T-cell (primary cell): ENCODE results near the gene TRPC4AP. TPM values are rescaled to one million over a fixed set of nuclear protein-coding genes. Genes with fewer than 3 reads are reported as not detected.

ENCODE experiments used
- ATAC-seq, 4 experiments: fragments of 200-7000 bp in 3 of 4; fragments of 150-1000 bp in 1 of 4; cut with Tn5 transposase; replicated peaks in 1 of 4; 1 replicate in 3 of 4; 2 replicates in 1 of 4; pipeline ENCODE4 v1.10.0; 2021; ENCODE audit warnings: moderate library complexity in 3 of 4, mild to moderate bottlenecking in 2 of 4, moderate number of reproducible peaks in 1 of 4
- CTCF ChIA-PET, 2 donors: fragments of 300-600 bp; sonication (Branson Sonifier 250); formaldehyde crosslinking; loops; one replicate each; lab custom pipeline; 2022; ENCODE audit warnings: antibody characterized with exemption in 2 of 2; lab: Charles Lee
- POLR2A ChIA-PET, 2 donors: fragments of 300-600 bp; sonication (Branson Sonifier 250); formaldehyde crosslinking; loops; one replicate each; lab custom pipeline; 2022; ENCODE audit warnings: antibody characterized with exemption in 2 of 2; lab: Charles Lee
- DNase-seq, 35 experiments: peaks; one replicate each; pipeline versions ENCODE4 v3.0.0 to v3.0.0-alpha.2; 2013 to 2023
- H3K27ac ChIP-seq: one replicate; pipeline ENCODE4 v1.5.1; 2013; ENCODE audit warnings: low read length
- H3K27me3 ChIP-seq, 2 experiments: replicated peaks in 1 of 2; 1 replicate in 1 of 2; 2 replicates in 1 of 2; pipeline versions ENCODE4 v1.6.1 to v1.7.0; 2013; ENCODE audit warnings: low read length in 1 of 2, mixed read lengths in 1 of 2; ENCODE audit not compliant: control insufficient read depth in 2 of 2, insufficient read depth in 2 of 2; ENCODE audit errors: extremely low read depth in 1 of 2
- H3K36me3 ChIP-seq, 2 donors: 1 replicate in 1 of 2; 2 replicates in 1 of 2; pipeline versions ENCODE4 v1.6.1 to v1.7.0; 2013; ENCODE audit warnings: low read length in 1 of 2; ENCODE audit not compliant: control insufficient read depth in 2 of 2, insufficient read depth in 1 of 2; ENCODE audit errors: extremely low read depth in 1 of 2
- H3K4me1 ChIP-seq, 2 experiments: 1 replicate in 1 of 2; 2 replicates in 1 of 2; pipeline versions ENCODE4 v1.6.1 to v1.7.0; 2013; ENCODE audit warnings: low read length in 2 of 2, mixed read lengths in 1 of 2; ENCODE audit not compliant: insufficient read depth in 2 of 2, control insufficient read depth in 1 of 2; ENCODE audit errors: extremely low read depth in 1 of 2
- H3K4me3 ChIP-seq, 2 donors: 1 replicate in 1 of 2; 2 replicates in 1 of 2; pipeline versions ENCODE4 v1.5.1 to v1.7.0; 2013; ENCODE audit warnings: mild to moderate bottlenecking in 2 of 2, low read length in 1 of 2, moderate library complexity in 1 of 2; ENCODE audit not compliant: control insufficient read depth in 1 of 2; ENCODE audit errors: extremely low read depth in 1 of 2
- H3K9me3 ChIP-seq: 2 replicates; pipeline ENCODE4 v1.7.0; 2013
- H3K27ac Mint-ChIP-seq, 2 donors: one replicate each; pipeline ENCODE4 v1.8.0; 2020 to 2021; ENCODE audit warnings: mild to moderate bottlenecking in 2 of 2, mixed read lengths in 2 of 2
- H3K27me3 Mint-ChIP-seq, 2 donors: one replicate each; pipeline ENCODE4 v1.8.0; 2021 to 2022; ENCODE audit warnings: mixed read lengths in 2 of 2
- H3K36me3 Mint-ChIP-seq: one replicate; pipeline ENCODE4 v1.8.0; 2021; ENCODE audit warnings: mixed read lengths
- H3K4me1 Mint-ChIP-seq, 3 donors: one replicate each; pipeline ENCODE4 v1.8.0; 2020 to 2022; ENCODE audit warnings: mixed read lengths in 3 of 3, mild to moderate bottlenecking in 1 of 3
- H3K4me3 Mint-ChIP-seq, 3 donors: one replicate each; pipeline ENCODE4 v1.8.0; 2020 to 2022; ENCODE audit warnings: mild to moderate bottlenecking in 3 of 3, mixed read lengths in 3 of 3, moderate library complexity in 3 of 3
- H3K9me3 Mint-ChIP-seq, 3 donors: one replicate each; pipeline ENCODE4 v1.8.0; 2020 to 2022; ENCODE audit warnings: mixed read lengths in 3 of 3
- WGBS: methylation state at CpG from one replicate; pipeline ENCODE4 v1.1.5; 2013; ENCODE audit warnings: missing lambda C conversion rate; ENCODE audit not compliant: insufficient coverage; 5-methylcytosine and 5-hydroxymethylcytosine counted together
- total RNA-seq, 35 experiments: library from RNA in 6 of 35; stranded (reverse) in 6 of 35; fragments of 120-200 nt in 1 of 35; gene quantifications; one replicate each; pipeline versions ENCODE4 v1.2.1 to v1.2.4 and lab custom pipeline; 2013 to 2026

The TRPC4AP gene
- total RNA-seq, 5 donors from 2014 or later (not counting 1 experiment from before 2014, with no cell fraction given): 56.3 to 65.5 (median 63.5) TPM

DNA sequence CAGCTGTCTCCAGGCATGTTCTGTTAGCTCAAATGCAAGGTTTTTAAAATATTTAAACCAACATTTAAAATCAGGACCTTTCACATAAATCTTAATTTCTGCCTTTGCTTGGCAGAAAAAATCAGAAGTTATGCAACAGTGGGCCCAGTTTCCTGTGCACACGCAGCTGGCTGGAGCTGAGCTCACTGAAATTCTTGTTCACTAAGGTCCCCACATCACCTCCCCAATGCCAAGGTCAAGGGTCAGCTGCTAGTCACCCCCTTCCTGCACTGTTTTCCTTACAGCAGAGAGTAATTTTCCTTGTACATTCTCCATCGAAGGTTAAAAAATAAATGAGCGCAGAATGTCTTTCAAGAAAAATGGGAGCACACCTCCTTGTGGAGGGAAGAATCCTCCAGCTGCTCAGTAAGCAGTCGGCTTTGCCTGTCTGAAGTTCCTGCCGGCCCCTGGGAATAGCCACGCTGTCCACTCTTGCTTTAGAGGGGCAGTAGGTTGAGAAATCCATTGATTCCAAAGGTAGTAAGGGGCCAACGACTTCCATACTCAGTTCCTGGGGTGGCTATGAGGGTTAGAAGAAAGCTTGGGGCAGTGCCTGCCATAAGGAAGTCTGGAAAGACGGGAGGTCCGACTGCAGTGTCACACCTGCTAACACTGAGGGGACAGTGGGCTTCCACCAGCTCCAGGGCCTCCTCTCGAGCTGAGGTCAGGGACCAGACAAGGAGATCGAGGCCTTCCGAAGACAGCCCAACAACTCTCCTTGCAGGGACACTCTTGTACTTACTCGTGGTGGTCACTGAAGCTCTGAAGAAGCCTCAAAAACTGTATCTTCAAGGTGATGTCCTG, 80.2 kb downstream of the TRPC4AP start:
- H3K36me3 Mint-ChIP-seq: peaks cover 44% of the 10 kb centered on the region
- ChIA-PET POLR2A (no interaction called here), CTCF (no interaction called here)
- ATAC-seq (no peak), DNase-seq (peak in 1 of 35 experiments; percentile 4)
- no peak overlapping the region for H3K4me3 ChIP-seq
- no peaks in the 10 kb centered on the region for H3K27me3 Mint-ChIP-seq
- 95% methylated on average over 10 of the region's 13 CpGs for WGBS
- peaks cover 19 to 93% of the 10 kb centered on the region in 2 donors for H3K36me3 ChIP-seq
- H3K27ac ChIP-seq: no peak overlapping the region
- H3K4me1 Mint-ChIP-seq: peaks cover 0 to 3% (median 0%) of the 10 kb centered on the region in 3 donors
- no peaks in the 10 kb centered on the region for H3K27me3 ChIP-seq
- H3K4me3 Mint-ChIP-seq: no peak overlapping the region
- H3K27ac Mint-ChIP-seq: no peak overlapping the region
- no peaks in the 10 kb centered on the region for H3K9me3 ChIP-seq
- no peaks in the 10 kb centered on the region for H3K9me3 Mint-ChIP-seq
- H3K4me1 ChIP-seq: no peaks in the 10 kb centered on the region

DNA sequence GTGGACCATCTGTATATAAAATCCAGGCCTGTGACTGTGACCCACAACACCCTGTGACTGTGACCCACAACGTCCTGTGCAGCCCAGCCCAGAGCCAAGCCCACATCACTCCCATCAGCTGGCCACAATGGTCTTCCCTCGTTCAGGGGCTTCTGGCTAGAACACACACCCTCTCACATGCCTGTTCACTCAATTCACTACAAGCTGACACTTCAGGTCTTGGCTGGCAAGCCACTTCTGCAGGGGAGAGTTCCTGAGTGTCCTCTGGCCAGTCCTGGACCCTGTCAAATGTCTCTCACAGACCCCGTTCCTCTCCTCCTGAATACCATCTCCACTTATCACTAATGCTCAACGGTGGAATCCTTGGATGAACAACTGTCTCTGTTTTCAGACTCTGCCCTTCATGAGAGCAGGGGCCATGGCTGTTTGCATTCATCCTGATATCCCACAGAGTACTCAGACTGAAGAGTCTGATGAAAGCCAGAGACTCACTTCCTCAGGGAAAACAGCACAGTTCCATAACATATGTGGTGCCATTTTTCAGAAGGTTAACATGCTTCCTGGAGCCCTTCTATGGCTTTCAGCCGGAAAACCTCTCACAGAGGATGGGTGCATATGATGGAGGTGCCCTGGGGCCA, 80.9 kb downstream of the TRPC4AP start:
- H3K27ac Mint-ChIP-seq: no peak overlapping the region
- Histone ChIP-seq H3K27me3 (no peaks in the 10 kb centered on the region), H3K36me3 (peaks cover 23 to 93% of the 10 kb centered on the region in 2 donors), H3K4me3 (no peak overlapping the region), H3K4me1 (no peaks in the 10 kb centered on the region), H3K27ac (no peak overlapping the region), H3K9me3 (no peaks in the 10 kb centered on the region)
- DNase-seq (peak in 1 of 35 experiments; percentile 4), ATAC-seq (no peak)
- ChIA-PET POLR2A (no interaction called here), CTCF (no interaction called here)
- no peak overlapping the region for H3K4me3 Mint-ChIP-seq
- peaks cover 0 to 3% (median 0%) of the 10 kb centered on the region in 3 donors for H3K4me1 Mint-ChIP-seq
- no peaks in the 10 kb centered on the region for H3K27me3 Mint-ChIP-seq
- WGBS: 83% methylated on average over 2 of the region's 5 CpGs
- H3K36me3 Mint-ChIP-seq: peaks cover 47% of the 10 kb centered on the region
- no peaks in the 10 kb centered on the region for H3K9me3 Mint-ChIP-seq

DNA sequence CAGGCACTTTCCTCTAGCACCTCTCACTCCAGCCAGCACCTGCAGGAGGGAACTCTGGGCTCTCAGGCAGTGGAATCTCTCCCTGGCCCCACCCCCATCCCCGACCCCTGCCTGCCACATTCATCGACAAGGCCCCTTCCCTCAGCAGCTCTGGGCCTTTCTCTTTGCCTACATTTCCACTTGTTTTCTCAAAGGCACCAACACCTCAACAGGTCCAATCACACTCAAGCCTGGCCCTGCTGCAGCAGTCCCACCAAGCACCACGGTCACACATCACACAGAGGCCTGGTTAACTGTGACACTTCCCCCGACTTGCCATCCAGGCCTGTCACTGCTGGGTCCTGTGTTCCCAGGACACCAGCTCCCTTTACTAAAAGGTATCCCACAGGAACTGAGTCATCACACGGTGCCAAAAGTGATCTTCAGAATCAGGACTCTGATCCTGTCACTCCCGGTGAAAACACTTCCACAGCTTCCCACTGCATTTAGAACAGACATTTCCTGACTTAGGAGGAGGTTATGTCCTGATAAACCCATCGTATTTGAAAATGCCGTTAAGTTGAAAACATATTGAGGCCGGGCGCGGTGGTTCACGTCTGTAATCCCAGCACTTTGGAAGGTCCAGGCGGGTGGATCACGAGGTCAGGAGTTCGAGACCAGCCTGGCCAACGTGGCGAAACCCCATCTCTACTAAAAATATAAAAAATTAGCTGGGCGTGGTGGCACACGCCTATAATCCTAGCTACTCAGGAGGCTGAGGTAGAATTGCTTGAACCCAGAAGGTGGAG, 82.0 kb downstream of the TRPC4AP start:
- WGBS: 99% methylated on average over 13 of the region's 19 CpGs
- H3K36me3 ChIP-seq: peaks cover 25 to 93% of the 10 kb centered on the region in 2 donors
- Mint-ChIP-seq H3K9me3 (no peaks in the 10 kb centered on the region), H3K36me3 (peaks cover 45% of the 10 kb centered on the region), H3K4me3 (no peak overlapping the region), H3K4me1 (peaks cover 0 to 3% (median 0%) of the 10 kb centered on the region in 3 donors), H3K27ac (no peak overlapping the region), H3K27me3 (no peaks in the 10 kb centered on the region)
- H3K4me1 ChIP-seq: no peaks in the 10 kb centered on the region
- no peak overlapping the region for H3K27ac ChIP-seq
- H3K27me3 ChIP-seq: no peaks in the 10 kb centered on the region
- ChIA-PET POLR2A (no interaction called here), CTCF (no interaction called here)
- no peak for DNase-seq
- H3K4me3 ChIP-seq: no peak overlapping the region
- no peak for ATAC-seq
- no peaks in the 10 kb centered on the region for H3K9me3 ChIP-seq

DNA sequence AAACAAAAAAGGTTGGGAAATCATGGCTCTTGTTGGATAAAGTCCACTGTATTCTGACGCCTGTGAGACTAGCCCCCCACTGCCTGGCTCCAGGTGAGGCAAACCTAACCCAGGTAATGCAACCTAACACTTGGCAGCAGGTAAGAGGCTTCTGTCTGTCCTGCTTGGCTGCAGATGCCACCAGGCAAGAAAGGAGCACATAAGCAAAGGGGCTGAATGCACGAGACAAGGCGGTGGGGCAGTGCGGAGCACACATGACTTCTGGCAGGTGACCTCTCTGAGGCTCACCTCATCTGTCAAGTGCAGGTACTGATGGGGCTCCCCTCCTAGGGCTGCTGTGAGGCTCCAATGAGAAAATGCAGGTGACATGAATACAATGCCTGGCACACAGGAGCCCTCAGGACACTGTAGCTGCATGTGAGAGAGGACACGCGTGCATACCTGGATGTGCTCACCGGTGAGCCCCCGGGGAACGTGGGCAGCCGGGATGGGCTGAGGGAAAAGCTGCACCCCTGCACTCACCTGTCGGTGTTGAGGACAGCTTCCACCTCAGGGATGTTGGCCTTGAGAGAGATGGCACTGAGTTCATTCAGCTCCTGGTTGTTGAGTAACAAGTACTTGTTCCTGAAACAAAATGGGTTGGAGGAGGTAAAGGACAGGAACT, 82.8 kb downstream of the TRPC4AP start:
- peaks cover 42% of the 10 kb centered on the region for H3K36me3 Mint-ChIP-seq
- Histone ChIP-seq H3K27ac (no peak overlapping the region), H3K9me3 (no peaks in the 10 kb centered on the region), H3K36me3 (peaks cover 24 to 93% of the 10 kb centered on the region in 2 donors), H3K27me3 (no peaks in the 10 kb centered on the region), H3K4me3 (no peak overlapping the region), H3K4me1 (no peaks in the 10 kb centered on the region)
- ATAC-seq (no peak), DNase-seq (no peak)
- H3K4me1 Mint-ChIP-seq: peaks cover 0 to 3% (median 0%) of the 10 kb centered on the region in 3 donors
- POLR2A ChIA-PET: no interaction called here
- no peak overlapping the region for H3K27ac Mint-ChIP-seq
- CTCF ChIA-PET: no interaction called here
- H3K27me3 Mint-ChIP-seq: no peaks in the 10 kb centered on the region
- WGBS: 98% methylated on average over 11 of the region's 11 CpGs
- H3K9me3 Mint-ChIP-seq: no peaks in the 10 kb centered on the region
- no peak overlapping the region for H3K4me3 Mint-ChIP-seq

DNA sequence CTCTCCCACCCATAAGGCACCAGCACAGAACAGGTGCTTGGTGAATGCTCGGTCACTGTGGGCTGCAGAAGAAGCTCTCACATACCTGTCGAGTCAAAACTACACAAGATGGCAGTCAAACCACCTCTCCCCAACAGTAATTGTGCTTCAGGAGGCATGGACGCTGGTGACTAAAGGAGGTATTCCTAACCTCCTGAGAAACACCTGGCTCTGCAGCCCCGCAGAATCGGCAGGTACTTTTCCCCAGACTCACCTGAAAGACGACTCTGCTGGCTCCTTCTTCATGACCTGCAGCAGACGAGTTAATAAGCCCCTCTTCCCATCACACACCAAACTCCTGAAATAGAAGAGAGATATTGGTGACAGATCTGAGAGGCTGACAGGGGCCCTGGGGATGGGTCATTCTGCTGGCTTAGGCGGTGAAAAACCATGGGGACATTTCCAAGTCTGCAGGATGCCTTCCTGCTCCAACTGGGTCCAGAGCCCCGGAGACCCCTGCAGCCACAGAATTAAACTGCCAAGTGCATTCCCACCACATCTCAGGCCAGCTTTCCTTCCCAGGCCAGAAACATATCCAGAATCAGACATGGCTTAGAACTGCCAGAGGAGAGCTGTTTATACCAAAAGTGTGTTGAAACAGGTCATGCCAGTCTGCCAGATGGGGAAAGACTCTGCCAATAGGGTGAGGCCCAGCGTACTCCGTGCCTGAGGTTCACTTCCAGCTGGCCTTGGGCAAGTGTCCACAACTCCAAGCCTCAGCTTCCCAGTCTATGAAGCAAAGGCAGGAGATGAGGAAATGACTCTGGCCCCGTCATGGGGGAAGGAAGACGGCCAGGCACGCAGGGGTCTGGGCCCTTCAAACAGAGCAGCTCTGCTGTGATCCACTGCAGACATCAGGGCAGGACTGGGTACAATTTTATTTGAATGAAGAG, 83.9 kb downstream of the TRPC4AP start:
- DNase-seq (no peak), ATAC-seq (no peak)
- Mint-ChIP-seq H3K9me3 (no peaks in the 10 kb centered on the region), H3K27me3 (no peaks in the 10 kb centered on the region), H3K36me3 (peaks cover 53% of the 10 kb centered on the region), H3K27ac (peak overlapping the region in 1 of 2 donors; percentile 28), H3K4me1 (peaks cover 0 to 3% (median 0%) of the 10 kb centered on the region in 3 donors), H3K4me3 (no peak overlapping the region)
- WGBS: 100% methylated on average over 5 of the region's 14 CpGs
- Histone ChIP-seq H3K36me3 (peaks cover 24 to 96% of the 10 kb centered on the region in 2 donors), H3K4me3 (no peak overlapping the region), H3K27ac (no peak overlapping the region), H3K27me3 (no peaks in the 10 kb centered on the region), H3K4me1 (no peaks in the 10 kb centered on the region), H3K9me3 (no peaks in the 10 kb centered on the region)
- POLR2A ChIA-PET: no interaction called here
- CTCF ChIA-PET: no interaction called here
